RWPE2 (cell line): ENCODE data around the gene HOXA9.

Experiments
- ATAC-seq: fragments of 200-7000 bp; cut with Tn5 transposase; 3 replicates; pipeline ENCODE4 v1.9.1; 2021; ENCODE audit warnings: low read depth
- DNase-seq: peaks from one replicate; pipeline ENCODE4 v3.0.0-alpha.2; 2020; ENCODE audit warnings: low spot score
- H3K27ac ChIP-seq: fragments of 450-650 bp; 2 replicates; pipeline ENCODE4 v1.5.1; 2017; ENCODE audit warnings: mild to moderate bottlenecking; ENCODE audit not compliant: poor library complexity, severe bottlenecking
- H3K27me3 ChIP-seq: fragments of 250-450 bp; sonication (Bioruptor Pico); 2 replicates; pipeline ENCODE4 v1.5.1; 2021; ENCODE audit warnings: mild to moderate bottlenecking, moderate library complexity; ENCODE audit not compliant: insufficient read depth, poor library complexity, severe bottlenecking
- H3K36me3 ChIP-seq: fragments of 250-450 bp; sonication (Bioruptor Pico); 2 replicates; pipeline ENCODE4 v1.5.1; 2020; ENCODE audit warnings: low read depth, mild to moderate bottlenecking, moderate library complexity
- H3K4me1 ChIP-seq: fragments of 250-450 bp; sonication (Bioruptor Pico); 2 replicates; pipeline ENCODE4 v1.5.1; 2021; ENCODE audit warnings: mild to moderate bottlenecking, moderate library complexity; ENCODE audit not compliant: insufficient read depth, poor library complexity, severe bottlenecking
- H3K4me3 ChIP-seq: fragments of 250-450 bp; sonication (Bioruptor Pico); 2 replicates; pipeline ENCODE4 v1.5.1; 2021; ENCODE audit warnings: mild to moderate bottlenecking, moderate library complexity; ENCODE audit not compliant: severe bottlenecking
- H3K9me3 ChIP-seq: fragments of 250-450 bp; sonication (Bioruptor Pico); 2 replicates; pipeline ENCODE4 v1.5.1; 2021; ENCODE audit warnings: mild to moderate bottlenecking, moderate library complexity; ENCODE audit not compliant: severe bottlenecking
- CTCF ChIP-seq: fragments of 450-650 bp; IDR thresholded peaks from one replicate; pipeline ENCODE4 v1.5.1; 2017; ENCODE audit warnings: mild to moderate bottlenecking, moderate library complexity; ENCODE audit not compliant: poor library complexity, severe bottlenecking

Gene HOXA9

DNA sequence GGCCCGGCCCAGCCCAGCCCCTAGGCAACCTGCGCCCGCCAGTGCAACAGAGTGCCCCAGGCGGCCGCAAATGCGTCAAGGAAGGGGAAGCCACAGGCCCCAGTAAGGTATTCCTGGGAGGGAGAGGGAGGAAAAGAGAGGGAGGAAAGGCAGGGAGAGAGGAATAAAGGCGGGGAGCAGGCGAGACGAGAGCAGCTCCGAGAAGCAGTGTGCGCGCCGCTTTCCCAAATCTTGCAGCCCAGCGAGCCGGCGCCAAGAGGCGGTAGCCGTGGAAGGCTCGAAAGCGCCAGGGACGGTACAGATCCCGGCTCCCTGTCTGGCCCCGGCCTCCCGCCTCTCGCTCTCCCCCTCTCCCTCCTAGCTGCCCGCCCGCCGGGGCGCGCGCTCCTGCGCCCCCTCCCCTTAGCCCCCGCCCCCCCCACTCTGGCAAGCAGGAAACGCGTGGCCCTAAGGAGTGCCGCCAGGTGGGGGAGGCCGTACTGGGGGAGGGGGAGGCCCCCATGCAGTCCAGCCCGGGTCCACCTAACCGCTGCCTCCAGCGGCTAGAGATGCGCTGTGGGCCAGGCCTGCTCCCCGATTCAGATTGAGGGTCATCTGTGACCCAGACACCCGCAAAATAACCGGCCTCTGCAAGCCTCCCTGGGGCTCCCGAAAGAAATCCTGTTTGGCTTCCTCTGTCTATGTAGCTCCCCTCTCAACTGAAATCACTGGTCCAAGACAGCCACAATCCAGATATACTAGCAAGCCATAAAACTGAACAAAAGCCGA lies 4.5 kb upstream of the HOXA9 start:
- no peaks in the 10 kb centered on the region for H3K27me3 ChIP-seq
- DNase-seq (peak; percentile 73), ATAC-seq (peak; percentile 3)
- peaks cover 6% of the 10 kb centered on the region; the same call in 1 of the 2 replicates for H3K36me3 ChIP-seq
- peak overlapping the region; percentile 93 for H3K27ac ChIP-seq
- peaks cover 7% of the 10 kb centered on the region for H3K4me1 ChIP-seq
- no peak for TF ChIP-seq CTCF
- peak overlapping the region; percentile 54 for H3K4me3 ChIP-seq
- no peaks in the 10 kb centered on the region for H3K9me3 ChIP-seq

- no peak for DNase-seq
- Histone ChIP-seq H3K36me3 (peaks cover 14% of the 10 kb centered on the region), H3K4me3 (peak overlapping the region; percentile 54), H3K4me1 (peaks cover 5% of the 10 kb centered on the region), H3K9me3 (no peaks in the 10 kb centered on the region), H3K27ac (peak overlapping the region; percentile 93), H3K27me3 (no peaks in the 10 kb centered on the region)
- no peak for ATAC-seq
- peak; percentile 27 for TF ChIP-seq CTCF
Measured at GRCh38 chr7:27168265-27168947, 3.1 kb upstream of the HOXA9 start.

DNA sequence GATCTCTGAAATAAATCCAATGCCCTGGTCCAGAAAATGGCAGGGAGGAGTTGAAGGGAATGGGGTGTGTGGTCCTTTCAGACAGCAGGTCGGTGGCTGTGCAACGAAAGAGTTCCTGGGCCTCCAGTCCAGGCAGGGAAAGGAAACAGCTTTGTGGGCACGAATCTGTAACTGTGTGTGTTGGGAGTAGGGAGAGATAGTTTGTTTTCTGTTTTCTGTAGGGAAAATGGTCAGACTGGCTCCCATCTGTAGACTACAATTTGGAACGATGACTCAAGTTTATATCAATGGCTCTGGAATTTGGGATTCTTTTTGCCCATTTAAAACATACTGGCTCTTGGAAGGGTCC lies 2.6 kb upstream of the HOXA9 start:
- no peak for TF ChIP-seq CTCF
- peak overlapping the region; percentile 54 for H3K4me3 ChIP-seq
- no peaks in the 10 kb centered on the region for H3K27me3 ChIP-seq
- peak overlapping the region; percentile 93 for H3K27ac ChIP-seq
- peaks cover 19% of the 10 kb centered on the region for H3K36me3 ChIP-seq
- peaks cover 5% of the 10 kb centered on the region for H3K4me1 ChIP-seq
- DNase-seq = no peak
- no peaks in the 10 kb centered on the region for H3K9me3 ChIP-seq
- ATAC-seq = no peak

- peak overlapping the region; percentile 93 for H3K27ac ChIP-seq
- no peak for ATAC-seq
- no peak for DNase-seq
- H3K4me3 ChIP-seq = peak overlapping the region; percentile 54
- H3K36me3 ChIP-seq = peaks cover 25% of the 10 kb centered on the region
- no peaks in the 10 kb centered on the region for H3K9me3 ChIP-seq
- no peaks in the 10 kb centered on the region for H3K27me3 ChIP-seq
- peaks cover 5% of the 10 kb centered on the region for H3K4me1 ChIP-seq
- no peak for TF ChIP-seq CTCF
Measured at GRCh38 chr7:27166531-27167505, 1.5 kb upstream of the HOXA9 start.
